Spleen (tissue), 7 donors: Measurements from ENCODE around the gene OR5V1.

ENCODE experiments used
- CTCF ChIP-seq, 11 experiments: fragments of 200-600 bp in 7 of 11; fragments of 450-650 bp in 4 of 11; sonication (generic) in 4 of 11; IDR thresholded peaks in 8 of 11; conservative IDR thresholded peaks in 3 of 11; 1 replicate in 7 of 11; 2 replicates in 4 of 11; pipeline versions ENCODE4 v1.4.0 to v1.8.0; 2016 to 2021; ENCODE audit warnings: antibody characterized with exemption in 11 of 11, inconsistent platforms in 4 of 11, mild to moderate bottlenecking in 1 of 11
- POLR2A ChIP-seq, 3 donors: fragments of 450-650 bp; IDR thresholded peaks; one replicate each; pipeline ENCODE4 v1.5.1; 2017; ENCODE audit warnings: antibody characterized with exemption in 3 of 3, mild to moderate bottlenecking in 1 of 3
- POLR2AphosphoS5 ChIP-seq, 3 donors: sonication (generic); formaldehyde crosslinking; IDR thresholded peaks; one replicate each; pipeline ENCODE4 v1.5.1; 2017; ENCODE audit warnings: antibody characterized with exemption in 3 of 3
- donor health status: DM: no; HTN: no; CAD: no; lungs with moderate emphysema.
- donor health status: DM: no; HTN: no; CAD: no.
- donor health status: DM: no; HTN: no; CAD: no.

- TF ChIP-seq CTCF (IDR thresholded peaks at IDR 0.05 in 8 of 11, conservative IDR thresholded peaks at IDR 0.05 in 3 of 11) (no peak), POLR2A (IDR thresholded peaks at IDR 0.05) (no peak), POLR2AphosphoS5 (IDR thresholded peaks at IDR 0.05) (no peak)
Observed at GRCh38 chr6:29388533-29388932, 19.9 kb upstream of the OR5V1 start.
